HG03064 (cell line): Measurements from ENCODE around the gene NTF4.

ENCODE experiments used
- ATAC-seq: cut with Tn5 transposase; IDR thresholded peaks from one replicate; pipeline ENCODE4 v1.9.1; 2021; ENCODE audit warnings: low read depth; ENCODE audit not compliant: unreplicated experiment

NTF4 gene, protein sequence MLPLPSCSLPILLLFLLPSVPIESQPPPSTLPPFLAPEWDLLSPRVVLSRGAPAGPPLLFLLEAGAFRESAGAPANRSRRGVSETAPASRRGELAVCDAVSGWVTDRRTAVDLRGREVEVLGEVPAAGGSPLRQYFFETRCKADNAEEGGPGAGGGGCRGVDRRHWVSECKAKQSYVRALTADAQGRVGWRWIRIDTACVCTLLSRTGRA

DNA sequence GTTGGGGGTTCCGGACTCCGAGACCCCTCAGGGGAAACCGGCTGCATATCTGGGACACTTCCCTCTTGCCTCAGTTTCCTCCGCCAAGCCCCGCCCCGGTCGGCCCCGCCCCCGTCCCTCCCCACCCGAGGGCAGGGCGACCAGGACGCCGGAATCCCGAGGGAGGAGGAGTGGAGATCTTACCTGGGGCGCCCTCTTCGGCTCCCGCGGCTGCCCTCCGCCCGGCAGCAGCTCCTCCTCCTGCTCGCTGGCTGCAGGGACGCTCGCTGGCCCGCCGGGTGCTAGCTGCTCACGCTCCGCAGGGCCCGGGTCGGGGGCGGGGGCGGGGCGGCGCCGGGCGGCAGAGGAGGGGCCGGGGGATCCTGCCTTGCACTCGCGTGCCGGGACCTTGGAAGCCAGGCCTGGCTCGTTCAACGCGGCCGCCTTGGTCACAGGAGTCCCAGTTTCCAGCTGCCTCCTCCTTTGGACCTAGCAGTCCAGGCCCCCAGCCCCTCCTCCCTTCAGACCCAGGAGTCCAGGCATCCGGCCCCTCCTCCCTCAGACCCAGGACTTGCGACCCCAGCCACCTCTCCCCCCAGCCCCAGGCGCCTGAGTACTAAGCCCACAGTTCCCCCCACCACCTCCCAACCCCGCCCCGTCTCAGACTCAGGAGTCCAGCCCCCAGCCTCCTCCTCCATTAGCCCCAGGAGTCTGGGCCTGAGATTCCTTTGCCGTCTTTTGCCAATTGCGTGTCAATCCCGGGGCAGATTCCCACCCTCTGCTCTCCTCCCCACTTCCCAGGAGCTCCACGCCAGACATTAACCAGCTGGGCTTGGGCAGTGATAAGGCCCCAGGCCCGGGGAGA lies at the start of gene NTF4:
TSS of gene NTF4 (minus strand) at position 51 of the 844 bp plus-strand sequence. CDS start 2,821 bp downstream, outside the sequence.
- ATAC-seq = no peak

DNA sequence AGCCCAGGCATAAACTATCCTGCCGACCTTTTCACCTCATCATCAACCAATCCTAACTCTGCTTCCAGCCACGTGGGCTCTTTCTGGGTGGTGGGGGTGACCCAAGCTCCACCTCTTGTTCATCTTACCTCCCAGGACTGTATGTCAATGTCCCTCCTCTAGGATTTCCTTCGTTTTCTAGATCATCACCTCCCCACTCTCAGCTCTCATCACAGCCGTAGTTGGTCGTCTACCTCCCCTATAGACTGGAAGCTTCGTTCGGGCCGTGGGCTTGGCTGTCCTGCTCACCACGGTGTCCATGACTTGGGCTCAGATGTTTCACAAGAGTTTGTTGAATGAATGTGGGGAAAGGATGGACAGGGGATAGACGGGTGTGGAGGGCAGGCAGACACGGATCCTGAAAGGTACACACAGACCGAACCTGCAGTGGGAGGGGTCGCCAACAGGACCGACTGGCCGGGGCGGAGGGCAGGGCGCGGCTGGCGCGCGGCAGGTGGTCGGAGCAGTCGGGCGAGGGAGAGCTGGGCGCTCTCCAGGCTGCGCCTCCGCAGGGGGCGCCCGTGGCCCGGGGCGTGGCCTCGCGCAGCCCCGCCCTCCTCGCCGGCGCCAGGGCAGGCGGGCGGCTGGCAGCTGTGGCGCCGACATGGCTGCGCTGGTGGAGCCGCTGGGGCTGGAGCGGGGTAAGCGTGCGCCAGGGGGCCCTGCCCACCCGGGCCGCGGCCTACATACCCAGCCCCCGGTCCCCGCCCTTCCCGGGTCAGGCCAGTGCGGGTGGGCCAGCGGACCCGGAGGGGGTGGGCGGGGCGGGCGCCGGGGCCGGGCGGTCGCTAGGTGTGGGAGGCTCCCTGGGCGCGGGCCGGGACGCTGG lies 49.4 kb upstream of the NTF4 start, which contains the start of gene LIN7B:
TSS of gene LIN7B (plus strand) at position 609 of the 868 bp plus-strand sequence. CDS start at position 644, 35 bp downstream.
- ATAC-seq = peak; percentile 36

DNA sequence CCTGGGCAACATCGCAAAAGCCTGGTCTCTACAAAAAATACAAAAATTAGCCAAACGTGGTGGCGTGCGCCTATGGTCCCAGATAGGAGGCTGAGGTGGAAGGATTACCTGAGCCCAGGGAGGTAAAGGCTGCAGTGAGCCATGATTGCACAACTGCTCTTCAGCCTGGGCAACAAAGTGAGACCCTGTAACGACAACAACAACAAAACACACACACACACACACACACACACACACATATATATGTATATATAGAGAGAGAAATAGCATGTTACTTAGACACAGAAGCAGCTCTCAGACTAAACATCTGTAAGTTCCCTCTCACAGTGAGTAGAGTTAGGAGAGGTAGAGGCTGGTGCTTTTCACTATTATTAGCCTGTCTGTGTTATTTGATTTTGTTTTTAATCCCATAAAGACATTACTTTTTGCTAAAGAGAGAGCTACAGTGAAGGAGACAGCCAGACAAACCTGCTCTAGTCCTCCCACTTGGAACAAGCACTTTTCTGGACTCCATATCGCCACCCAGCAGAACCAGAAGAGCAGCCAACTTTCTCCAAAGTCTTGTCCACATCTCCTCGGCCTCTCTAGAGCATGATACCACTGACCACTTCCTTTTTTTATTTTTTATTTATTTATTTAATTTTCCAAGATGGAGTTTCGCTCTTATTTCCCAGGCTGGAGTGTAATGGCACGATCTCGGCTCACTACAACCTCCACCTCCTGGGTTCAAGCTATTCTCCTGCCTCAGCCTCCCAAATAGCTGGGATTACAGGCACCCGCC lies 46.8 kb upstream of the NTF4 start:
- ATAC-seq = no peak

DNA sequence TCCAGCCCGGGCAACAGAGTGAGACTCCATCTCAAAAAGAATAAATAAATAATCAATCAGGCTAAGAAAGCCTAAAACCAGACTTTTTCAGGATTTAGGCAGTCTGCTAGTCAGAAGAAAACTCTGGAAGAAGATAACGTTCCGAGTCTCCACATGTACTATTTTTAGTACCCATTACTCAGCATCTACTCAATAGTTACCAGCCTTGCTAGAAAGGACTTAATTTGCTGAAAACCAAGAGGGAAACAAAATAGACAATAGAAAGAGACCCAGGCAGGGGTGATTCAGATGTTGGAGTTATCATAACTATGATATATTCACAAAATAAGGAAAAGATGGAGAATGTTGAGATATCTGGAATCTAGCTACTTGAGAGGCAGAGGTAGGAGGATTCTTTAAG lies 45.9 kb upstream of the NTF4 start:
- no peak for ATAC-seq

DNA sequence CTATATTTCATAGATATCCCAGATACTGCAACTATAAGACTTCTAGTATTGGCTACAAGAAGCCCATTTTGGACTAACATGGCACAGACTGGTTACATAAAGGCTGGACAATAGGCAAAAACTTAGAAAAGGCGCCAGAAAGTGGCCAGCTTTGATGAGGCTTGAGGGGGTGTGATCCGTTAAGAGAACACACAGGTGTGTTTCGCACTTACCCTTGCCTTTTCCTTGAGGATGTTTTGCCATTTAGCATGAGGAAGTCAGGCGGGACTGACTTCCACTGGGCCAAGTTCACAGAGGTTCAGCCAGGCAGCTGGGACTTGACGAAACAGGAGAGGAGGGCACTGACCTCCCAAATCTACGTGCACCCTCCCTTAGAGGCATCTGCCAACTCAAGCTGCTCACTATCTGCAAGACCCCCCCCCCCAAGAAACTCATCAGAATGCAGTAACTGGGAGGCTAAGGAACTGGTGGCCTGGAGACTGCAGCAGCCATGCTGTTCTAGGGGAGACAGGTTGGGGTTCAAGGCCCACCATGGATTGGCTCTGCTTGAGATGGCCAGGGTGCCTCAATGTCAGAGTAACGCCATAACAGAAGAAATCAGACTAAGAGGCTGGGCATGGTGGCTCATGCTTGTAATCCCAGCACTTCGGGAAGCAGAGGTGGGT lies 45.1 kb upstream of the NTF4 start:
- no peak for ATAC-seq

DNA sequence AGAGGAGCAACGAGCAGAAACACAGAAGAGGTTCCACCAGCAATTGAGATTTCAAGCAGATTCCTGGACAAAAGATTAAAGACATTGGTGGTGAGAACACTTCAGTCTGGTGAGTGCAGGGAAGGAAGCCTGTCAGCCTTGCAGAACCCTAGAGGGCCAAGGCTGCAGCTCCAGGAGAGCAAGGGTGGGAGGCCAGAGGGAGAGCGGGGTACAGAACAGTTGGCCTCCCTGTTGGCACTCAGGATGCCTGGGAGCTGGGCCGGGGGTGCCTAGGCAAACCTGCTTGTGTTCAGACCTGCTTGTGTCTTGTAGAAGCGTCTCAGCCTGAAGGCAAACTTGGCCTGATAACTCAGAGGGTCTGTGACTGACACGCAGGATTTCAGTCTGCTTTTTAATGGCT lies 44.4 kb upstream of the NTF4 start:
- no peak for ATAC-seq

DNA sequence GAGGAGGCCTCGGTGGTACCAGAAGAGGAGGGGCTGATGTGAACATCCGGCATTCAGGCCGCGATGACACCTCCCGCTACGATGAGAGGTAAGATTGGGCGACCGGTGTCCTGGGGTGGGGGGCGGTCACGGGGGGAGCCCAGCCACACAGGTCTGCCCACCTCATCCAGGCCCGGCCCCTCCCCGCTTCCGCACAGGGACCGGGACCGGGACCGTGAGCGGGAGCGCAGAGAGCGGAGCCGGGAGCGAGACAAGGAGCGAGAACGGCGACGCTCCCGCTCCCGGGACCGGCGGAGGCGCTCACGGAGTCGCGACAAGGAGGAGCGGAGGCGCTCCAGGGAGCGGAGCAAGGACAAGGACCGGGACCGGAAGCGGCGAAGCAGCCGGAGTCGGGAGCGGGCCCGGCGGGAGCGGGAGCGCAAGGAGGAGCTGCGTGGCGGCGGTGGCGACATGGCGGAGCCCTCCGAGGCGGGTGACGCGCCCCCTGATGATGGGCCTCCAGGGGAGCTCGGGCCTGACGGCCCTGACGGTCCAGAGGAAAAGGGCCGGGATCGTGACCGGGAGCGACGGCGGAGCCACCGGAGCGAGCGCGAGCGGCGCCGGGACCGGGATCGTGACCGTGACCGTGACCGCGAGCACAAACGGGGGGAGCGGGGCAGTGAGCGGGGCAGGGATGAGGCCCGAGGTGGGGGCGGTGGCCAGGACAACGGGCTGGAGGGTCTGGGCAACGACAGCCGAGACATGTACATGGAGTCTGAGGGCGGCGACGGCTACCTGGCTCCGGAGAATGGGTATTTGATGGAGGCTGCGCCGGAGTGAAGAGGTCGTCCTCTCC lies 43.2 kb upstream of the NTF4 start:
- ATAC-seq = no peak

DNA sequence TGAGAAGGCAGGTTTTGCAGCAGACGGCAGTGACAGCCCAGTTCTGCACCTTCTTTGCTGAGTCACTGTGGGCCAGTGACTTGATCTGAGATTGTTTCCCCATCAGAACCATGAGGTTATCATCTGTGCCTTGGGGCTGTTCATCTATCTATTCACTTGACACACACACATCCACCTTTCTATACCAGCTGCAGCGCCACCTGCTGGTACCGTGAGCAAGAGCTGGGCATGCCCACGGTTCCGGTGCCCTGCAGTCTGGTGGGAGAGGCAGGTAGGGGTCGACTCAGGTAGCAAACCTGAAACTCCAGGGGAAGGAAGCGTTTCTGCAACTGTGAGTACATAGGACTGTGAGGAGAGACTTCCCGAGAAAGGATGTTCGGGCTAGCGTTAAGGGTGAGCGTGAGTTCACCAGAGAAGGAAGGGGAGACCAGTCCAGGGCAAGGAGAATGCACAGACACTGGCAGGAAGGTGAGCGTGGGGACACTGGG lies 42.1 kb upstream of the NTF4 start:
- no peak for ATAC-seq

DNA sequence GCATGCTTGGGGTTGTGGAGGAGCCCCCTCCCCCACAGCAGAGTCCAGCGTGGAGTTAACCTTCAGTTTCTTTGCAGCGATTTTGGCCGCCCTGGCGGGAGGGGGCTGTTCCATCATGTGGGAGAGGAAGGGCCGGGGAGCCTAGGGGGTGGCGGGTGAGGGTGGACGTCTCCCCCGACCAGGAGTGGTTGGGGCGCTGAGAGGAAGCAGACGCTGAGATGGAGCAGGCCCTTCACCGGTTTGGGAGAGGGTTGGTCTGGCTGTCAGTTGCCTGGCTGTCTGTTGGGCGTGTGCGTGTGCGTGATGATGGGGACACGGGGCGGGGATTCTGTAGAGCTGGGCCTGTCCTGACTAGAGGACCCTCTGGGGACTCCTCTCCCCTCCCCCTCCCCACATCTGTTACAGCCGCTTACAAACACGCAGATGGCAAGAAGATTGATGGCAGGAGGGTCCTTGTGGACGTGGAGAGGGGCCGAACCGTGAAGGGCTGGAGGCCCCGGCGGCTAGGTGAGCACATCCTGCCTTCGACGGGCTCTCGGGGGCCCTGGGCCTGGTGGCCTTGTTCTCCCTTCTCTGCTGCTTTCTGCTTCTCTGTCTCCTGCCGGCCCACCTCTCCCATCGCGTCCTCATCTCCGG lies 39.7 kb upstream of the NTF4 start:
- no peak for ATAC-seq

DNA sequence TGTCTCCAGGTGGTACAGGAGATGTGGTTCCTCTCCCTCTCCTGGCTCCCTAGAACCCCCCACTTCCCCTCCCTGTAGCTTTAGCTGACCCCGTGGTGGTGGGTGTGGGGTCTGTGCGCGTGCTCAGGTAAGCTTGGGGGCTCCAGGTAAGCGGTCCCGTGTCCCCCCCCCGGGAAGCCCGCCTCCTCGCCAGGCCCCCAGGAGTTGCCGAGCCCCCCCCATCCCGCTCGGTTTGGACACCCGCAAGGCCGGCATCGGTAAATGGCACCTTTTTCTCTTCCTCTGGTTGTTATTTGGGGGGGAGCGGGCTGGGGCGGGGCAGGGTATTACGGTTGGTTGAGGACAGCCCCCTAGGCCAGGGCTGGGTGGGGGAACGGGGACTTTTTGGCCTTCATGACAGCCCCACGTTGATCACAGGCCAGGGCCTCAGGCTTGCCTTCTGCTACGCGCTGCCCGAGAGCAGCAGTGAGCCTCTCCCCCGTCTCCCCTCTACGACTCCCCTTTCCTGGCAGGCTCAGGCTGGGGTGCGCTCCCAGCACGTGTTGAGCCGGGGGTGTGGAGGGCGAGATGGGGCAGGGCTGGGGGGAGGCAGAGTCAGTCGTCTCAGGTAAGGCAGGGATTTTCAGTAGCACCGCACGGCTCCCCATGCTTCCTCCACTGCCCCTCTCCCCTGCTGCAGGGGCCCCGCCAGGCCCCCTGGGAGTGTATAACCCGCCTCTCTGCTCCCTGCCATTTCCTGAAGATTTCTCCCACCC lies 38.9 kb upstream of the NTF4 start:
- ATAC-seq = no peak

DNA sequence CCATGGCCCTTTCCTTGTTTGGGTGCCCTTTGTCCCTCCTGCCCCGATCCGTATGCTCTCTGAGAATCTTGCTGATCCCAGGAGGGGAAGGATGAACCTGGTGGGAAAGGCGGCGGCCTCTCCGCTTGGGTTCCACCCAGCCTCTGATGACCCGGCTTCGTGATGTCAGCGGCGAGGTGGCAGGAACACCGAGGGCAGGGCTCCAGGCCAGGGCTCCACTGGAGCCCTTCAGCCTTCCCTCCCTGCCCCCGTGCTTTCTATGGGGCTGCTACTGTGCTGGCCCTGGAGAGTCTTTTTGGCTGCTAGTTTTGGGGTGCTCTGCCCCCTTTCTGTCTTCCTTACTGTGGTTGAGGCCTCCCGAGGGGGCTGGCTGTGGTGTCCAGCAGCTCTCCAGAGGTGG lies 37.7 kb upstream of the NTF4 start:
- ATAC-seq = no peak

DNA sequence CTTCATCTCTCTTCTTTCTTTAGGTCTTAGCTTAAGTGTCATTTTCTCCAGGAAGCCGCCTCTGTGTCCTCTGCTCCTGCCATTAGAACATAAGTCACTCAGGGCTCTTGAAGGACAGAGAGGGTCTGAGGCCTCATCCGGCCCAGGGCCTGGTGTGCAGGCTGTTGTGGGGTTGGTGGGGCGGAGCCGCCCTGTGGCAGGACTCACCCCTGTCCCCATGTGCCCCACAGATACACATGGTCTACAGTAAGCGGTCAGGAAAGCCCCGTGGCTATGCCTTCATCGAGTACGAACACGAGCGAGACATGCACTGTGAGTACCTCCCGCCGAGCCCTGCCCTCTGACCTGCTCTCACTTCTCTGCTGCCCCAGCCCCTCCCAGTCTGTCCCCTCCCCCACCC lies 36.5 kb upstream of the NTF4 start:
- no peak for ATAC-seq

DNA sequence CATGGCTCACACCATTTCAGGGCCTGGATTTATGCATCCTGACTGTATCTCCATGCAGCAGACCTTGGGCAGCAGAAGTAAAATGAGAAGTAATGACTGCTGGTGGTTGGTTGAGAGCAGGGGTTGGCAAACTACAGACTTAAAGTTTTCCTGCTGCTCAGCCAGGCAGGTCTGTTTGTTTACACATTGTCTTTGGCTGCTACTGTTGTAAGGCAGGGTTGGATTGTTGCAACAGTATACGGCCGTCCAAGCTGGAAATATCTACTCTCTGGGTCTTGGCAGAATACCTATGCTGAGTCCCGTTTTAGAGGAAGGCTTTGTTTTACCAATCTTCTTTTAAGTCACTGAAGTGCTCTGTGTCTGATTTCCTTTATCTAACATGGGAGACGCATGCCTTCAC lies 34.2 kb upstream of the NTF4 start:
- no peak for ATAC-seq

DNA sequence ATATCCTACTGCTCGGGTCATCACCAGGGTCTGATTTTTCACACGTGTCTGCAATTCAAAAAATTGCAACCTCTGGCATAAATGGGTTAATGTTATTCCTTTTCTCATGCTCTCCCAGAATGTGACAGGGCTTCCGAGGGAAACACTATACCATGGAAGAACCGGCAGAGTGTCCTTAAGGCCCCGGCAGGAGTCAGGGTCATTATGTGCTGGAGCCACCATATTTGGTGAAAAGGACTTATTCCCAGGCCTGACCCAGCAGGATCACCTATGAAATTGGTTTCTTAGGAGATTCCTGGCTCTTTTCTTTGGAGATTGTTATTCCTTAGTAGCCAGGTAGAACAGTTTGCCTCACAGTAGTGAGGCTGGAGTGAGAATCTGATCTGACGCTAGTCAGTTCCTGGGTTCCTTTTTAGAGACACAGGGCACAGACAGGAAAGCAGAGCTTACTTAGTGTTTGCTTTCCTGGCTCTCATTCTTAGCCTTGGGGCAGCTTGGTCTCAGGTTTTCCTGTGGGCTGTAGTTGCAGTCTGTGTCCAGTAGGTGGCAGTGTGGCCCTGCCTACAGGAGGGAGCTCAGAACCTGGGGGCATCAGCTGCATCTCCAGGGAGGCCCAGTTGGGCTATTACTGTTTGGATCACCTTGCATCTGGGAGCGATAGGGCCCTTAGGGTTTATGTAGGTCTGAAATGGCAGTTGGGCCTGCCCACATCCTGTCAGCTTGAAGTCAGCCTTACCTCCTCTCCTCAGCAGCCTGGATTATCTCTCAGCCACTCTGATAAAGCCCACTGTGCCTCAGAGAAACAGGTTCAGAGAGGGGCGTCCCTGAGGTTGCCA lies 33.1 kb upstream of the NTF4 start:
- no peak for ATAC-seq

DNA sequence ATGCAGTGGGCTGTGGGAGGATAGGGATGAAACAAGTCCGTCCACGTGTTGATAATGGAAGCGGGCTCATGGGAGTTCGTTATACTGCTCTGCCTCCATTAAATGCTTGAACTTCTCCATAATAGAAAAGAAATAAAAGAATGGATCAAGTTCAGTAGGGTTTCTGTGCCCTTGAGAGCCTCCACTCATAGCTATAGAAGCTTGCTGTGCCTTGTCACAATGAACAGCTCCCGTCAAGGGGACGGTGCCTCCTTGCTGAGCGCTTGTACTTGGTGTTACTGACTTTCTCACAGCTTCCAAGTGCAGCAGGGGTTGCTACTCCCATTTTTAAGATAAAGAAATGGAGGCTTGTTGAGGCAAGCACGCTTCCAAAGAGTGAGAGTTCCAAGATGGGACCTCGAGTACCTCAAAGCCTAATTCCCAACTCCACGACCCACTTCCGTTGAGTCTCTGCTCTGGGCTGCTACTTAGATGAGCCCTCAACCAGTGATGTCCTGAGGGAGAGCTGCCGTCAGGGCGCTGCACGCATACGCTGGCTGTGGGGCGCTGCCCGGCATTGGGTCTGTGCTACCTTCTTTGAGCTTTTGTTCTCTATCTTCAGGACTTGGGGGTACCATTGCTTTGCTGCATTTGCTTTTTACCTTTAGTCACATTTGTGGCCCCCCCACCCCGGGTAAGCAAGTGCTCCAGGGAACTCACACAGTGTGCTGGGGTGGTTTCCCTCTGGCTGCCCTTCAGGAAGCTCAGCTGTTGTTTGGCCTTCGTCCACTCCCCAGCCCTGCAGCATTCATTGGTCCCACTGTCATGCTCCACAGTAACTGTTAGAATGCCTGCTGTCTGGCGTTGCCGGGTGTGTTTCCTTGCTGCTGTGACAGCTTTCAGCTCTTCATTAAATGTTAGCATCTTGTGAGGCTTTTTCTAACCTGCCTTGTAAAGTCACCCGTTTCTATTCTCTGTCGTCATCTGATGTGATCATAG lies 30.2 kb upstream of the NTF4 start:
- no peak for ATAC-seq

DNA sequence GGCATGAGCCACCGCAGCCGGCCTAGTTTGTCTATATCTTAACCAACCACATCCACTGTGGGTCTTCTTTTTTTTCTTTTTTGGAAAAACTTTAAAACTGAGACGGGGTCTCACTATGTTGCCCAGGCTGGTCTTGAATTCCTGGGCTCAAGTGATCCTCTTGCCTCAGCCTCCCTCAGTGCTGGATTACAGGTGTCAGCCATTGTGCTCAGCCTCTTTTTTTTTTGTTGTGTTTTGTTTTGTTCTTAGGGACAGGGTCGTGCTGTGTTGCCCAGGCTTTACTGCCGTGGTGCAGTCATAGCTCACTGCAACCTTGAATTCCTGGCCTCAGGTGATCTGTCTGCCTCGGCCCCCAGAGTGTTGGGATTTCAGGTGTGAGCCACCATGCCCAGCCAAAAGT lies 28.1 kb upstream of the NTF4 start:
- no peak for ATAC-seq
